ENCODE results near the gene ADGRE3.

- TF ChIP-seq, protein P1, sequence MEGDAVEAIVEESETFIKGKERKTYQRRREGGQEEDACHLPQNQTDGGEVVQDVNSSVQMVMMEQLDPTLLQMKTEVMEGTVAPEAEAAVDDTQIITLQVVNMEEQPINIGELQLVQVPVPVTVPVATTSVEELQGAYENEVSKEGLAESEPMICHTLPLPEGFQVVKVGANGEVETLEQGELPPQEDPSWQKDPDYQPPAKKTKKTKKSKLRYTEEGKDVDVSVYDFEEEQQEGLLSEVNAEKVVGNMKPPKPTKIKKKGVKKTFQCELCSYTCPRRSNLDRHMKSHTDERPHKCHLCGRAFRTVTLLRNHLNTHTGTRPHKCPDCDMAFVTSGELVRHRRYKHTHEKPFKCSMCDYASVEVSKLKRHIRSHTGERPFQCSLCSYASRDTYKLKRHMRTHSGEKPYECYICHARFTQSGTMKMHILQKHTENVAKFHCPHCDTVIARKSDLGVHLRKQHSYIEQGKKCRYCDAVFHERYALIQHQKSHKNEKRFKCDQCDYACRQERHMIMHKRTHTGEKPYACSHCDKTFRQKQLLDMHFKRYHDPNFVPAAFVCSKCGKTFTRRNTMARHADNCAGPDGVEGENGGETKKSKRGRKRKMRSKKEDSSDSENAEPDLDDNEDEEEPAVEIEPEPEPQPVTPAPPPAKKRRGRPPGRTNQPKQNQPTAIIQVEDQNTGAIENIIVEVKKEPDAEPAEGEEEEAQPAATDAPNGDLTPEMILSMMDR (IDR thresholded peaks at IDR 0.05; ENCODE audit: borderline replicate concordance, extremely low read depth, low read length, poor library complexity, severe bottlenecking) = no peak
- TF ChIP-seq EZH2 (IDR thresholded peaks at IDR 0.05; ENCODE audit: borderline replicate concordance, low read depth, low read length, severe bottlenecking) = no peak
These were observed 91.7 kb downstream of the ADGRE3 start, which contains the start of gene CLEC17A for GRCh38 chr19:14582894-14583340.
